Measurements from ENCODE around the gene LOXL1.

DNA sequence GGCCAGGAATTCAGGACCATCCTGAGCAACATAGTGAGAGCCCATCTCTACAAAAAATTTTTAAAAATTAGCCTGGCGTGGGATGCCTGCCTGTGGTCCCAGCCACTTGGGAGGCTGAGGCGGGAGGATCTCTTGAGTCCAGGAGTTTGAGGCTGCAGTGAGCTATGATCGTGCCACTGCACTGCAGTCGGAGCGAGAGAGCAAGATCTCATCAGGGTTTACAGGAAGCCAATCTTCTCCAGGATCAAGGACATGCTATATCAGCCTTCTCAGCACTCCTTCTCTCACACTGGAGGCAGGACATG is 66.3 kb downstream of the LOXL1 start:
- no peak for TF ChIP-seq EP300 (conservative IDR thresholded peaks at IDR 0.05; ENCODE audit: poor library complexity, severe bottlenecking)
- TF ChIP-seq, protein P1, sequence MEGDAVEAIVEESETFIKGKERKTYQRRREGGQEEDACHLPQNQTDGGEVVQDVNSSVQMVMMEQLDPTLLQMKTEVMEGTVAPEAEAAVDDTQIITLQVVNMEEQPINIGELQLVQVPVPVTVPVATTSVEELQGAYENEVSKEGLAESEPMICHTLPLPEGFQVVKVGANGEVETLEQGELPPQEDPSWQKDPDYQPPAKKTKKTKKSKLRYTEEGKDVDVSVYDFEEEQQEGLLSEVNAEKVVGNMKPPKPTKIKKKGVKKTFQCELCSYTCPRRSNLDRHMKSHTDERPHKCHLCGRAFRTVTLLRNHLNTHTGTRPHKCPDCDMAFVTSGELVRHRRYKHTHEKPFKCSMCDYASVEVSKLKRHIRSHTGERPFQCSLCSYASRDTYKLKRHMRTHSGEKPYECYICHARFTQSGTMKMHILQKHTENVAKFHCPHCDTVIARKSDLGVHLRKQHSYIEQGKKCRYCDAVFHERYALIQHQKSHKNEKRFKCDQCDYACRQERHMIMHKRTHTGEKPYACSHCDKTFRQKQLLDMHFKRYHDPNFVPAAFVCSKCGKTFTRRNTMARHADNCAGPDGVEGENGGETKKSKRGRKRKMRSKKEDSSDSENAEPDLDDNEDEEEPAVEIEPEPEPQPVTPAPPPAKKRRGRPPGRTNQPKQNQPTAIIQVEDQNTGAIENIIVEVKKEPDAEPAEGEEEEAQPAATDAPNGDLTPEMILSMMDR (IDR thresholded peaks at IDR 0.05; ENCODE audit: poor library complexity, severe bottlenecking) = no peak
- no peak for TF ChIP-seq MXI1 (conservative IDR thresholded peaks at IDR 0.05; ENCODE audit: poor library complexity, severe bottlenecking)
- TF ChIP-seq, protein P2, sequence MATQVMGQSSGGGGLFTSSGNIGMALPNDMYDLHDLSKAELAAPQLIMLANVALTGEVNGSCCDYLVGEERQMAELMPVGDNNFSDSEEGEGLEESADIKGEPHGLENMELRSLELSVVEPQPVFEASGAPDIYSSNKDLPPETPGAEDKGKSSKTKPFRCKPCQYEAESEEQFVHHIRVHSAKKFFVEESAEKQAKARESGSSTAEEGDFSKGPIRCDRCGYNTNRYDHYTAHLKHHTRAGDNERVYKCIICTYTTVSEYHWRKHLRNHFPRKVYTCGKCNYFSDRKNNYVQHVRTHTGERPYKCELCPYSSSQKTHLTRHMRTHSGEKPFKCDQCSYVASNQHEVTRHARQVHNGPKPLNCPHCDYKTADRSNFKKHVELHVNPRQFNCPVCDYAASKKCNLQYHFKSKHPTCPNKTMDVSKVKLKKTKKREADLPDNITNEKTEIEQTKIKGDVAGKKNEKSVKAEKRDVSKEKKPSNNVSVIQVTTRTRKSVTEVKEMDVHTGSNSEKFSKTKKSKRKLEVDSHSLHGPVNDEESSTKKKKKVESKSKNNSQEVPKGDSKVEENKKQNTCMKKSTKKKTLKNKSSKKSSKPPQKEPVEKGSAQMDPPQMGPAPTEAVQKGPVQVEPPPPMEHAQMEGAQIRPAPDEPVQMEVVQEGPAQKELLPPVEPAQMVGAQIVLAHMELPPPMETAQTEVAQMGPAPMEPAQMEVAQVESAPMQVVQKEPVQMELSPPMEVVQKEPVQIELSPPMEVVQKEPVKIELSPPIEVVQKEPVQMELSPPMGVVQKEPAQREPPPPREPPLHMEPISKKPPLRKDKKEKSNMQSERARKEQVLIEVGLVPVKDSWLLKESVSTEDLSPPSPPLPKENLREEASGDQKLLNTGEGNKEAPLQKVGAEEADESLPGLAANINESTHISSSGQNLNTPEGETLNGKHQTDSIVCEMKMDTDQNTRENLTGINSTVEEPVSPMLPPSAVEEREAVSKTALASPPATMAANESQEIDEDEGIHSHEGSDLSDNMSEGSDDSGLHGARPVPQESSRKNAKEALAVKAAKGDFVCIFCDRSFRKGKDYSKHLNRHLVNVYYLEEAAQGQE (IDR thresholded peaks at IDR 0.05; ENCODE audit: borderline replicate concordance) = no peak
- TF ChIP-seq EZH2 (IDR thresholded peaks at IDR 0.05; ENCODE audit: borderline replicate concordance, insufficient read depth, low read length, poor library complexity, severe bottlenecking) = no peak
- no peak for TF ChIP-seq POLR2AphosphoS5 (IDR thresholded peaks at IDR 0.05)
- TF ChIP-seq TAF1 (IDR thresholded peaks at IDR 0.05; ENCODE audit: low read depth) = no peak
- TF ChIP-seq RAD21 (conservative IDR thresholded peaks at IDR 0.05) = no peak
- TF ChIP-seq SMC3 (conservative IDR thresholded peaks at IDR 0.05; ENCODE audit: poor library complexity) = no peak
